GM18505 (cell line): ENCODE measurements around the gene WFS1.

Experiments
- ATAC-seq: cut with Tn5 transposase; IDR thresholded peaks from one replicate; pipeline ENCODE4 v1.9.1; 2021; ENCODE audit not compliant: unreplicated experiment
- POLR2A ChIP-seq: IDR thresholded peaks from 4 replicates; pipeline ENCODE4 v1.6.1; 2011; ENCODE audit warnings: borderline replicate concordance; ENCODE audit not compliant: insufficient read depth, insufficient read length; ENCODE audit errors: extremely low read depth

Gene WFS1

DNA sequence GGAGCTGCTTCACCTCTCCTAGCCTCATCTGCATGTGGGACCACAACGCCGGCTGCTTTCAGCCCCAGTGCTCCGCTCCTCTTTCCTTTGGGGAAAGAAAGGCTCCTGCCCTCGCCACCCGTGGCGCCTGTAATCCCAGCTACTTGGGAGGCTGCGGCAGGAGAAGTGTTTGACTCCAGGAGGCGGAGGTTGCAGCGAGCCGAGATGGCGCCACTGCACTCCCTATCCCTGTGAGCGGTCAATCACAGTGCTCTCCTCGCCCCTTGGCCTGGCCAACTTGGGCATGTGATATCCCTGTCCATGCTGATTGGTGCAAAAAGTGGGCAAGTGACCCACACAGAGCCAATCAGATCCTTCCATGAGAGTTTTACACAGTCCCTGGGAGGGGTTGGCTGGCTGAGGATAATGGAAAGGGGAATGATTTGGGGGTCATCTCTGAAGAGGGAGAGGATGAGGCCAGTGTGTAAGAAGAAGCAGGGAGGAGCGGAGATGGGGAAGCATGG lies 56.2 kb downstream of the WFS1 start:
- TF ChIP-seq POLR2A, result no peak
- no peak for ATAC-seq

- no peak for TF ChIP-seq POLR2A
- no peak for ATAC-seq
These were observed 56.8 kb downstream of the WFS1 start for GRCh38 chr4:6326312-6327060.

DNA sequence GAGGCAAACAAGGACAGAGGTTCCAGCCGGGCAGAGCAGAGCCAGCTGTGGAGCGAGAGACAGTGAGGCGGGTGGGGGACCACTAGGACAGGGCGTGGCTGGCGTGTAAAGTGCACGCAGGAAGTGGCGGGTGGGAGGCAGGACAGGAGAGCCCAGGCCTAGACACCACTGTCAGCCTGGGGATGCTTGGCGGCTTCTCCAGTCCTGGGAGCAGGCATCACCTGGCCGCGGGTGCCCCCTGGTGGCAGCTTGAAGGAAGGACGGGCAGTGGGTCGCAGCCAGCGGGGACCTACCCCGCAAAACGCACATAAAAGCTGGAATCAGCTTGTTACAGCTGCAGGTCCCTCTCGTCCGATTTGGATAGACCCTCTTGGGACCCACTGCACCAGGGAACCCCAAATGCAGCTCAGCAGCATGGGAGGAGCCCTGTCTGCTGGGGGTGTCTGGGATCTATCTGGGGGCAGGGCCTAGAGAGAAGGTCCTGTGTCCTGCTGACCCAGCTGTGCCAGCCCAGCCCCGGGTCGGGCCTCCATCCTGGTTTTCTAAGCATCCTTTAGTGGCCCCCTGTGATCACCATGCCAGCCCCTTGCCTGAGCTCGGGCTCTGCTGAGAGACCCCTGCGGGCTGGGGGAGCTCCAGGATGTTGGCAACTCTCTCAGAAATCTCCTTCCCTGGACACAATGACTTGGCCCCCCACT lies 57.7 kb downstream of the WFS1 start:
- no peak for ATAC-seq
- no peak for TF ChIP-seq POLR2A

GRCh38 chr4:6328526-6328925 lies 58.9 kb downstream of the WFS1 start:
- TF ChIP-seq POLR2A, result no peak
- no peak for ATAC-seq

DNA sequence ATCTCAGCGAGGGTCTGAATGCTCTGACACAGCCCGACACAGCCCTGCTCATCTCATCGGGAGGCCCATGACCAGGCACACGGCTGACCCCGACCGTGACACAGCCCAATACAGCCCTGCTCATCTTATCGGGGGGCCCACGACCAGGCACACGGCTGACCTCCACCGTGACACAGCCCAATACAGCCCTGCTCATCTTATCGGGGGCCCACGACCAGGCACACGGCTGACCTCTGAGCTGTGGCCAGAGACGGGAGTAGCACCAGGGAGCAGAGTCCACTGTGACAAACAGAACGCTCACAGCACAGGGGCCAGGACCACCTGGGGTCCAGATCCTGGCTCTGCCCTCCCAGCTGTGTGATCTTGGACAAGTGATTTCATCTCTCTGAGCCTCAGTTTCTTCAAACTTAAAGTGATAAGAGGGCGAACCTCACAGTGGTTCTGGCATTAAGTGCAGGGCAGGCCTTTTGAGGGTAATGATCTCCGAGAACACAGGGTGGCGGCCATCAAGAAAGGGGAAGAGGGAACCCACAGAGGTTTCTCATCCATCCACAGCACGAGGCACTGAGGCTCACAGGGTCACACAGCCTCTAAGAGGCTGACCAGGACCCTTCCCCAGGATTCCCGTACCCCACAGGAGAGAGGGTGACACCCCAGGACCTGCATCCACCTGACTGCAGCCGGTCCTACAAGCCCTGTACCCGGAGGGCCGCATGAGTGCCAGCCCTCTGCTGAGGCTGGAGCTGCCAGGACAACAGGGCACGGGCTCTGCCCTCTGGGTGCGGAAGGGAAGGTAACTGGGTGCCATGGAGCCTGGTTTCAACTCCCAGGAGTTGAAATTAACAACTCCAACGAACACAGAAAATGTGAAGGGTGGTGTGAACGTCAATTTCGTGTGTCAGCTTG lies 60.1 kb downstream of the WFS1 start:
- ATAC-seq, result no peak
- no peak for TF ChIP-seq POLR2A

DNA sequence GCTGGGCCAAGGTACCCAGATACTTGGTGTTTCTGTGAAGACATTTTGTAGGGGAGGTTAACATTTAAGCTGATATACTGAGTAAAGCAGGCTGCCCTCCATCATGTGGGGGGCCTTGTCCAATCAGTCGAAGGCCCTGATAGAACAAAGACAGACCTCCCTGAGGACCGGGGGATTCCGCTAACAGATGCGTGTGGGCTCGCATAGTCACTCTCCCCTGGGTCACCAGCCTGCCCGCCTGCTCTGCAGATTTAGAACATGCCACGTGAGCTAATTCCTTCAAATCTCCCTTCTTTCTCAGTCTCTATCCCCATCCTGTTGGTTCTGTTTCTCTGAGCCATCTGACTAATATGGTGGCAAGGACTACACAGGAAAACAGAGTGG lies 60.7 kb downstream of the WFS1 start:
- no peak for TF ChIP-seq POLR2A
- ATAC-seq, result no peak

- ATAC-seq, result no peak
- no peak for TF ChIP-seq POLR2A
These were observed 61.4 kb downstream of the WFS1 start for GRCh38 chr4:6331018-6331417.

DNA sequence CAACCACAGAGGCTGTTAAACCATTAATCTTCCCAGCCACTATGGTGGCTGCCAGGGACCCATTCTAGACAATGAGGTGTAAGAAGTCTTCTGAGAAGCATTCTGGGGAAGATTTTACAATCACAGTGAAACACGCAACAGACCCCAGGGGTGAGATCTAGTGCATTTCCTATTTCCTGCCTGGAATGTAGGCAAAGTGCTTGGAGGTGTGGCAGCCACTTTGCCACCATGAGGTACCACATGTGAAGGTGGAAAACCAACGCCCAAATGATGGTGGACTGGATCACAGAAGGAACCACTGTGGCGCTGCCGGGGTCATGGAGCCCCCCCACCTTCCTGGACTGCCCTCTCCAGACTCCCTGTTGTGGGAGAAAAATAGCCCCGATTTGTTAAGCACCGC lies 61.8 kb downstream of the WFS1 start:
- ATAC-seq, result no peak
- TF ChIP-seq POLR2A, result no peak

DNA sequence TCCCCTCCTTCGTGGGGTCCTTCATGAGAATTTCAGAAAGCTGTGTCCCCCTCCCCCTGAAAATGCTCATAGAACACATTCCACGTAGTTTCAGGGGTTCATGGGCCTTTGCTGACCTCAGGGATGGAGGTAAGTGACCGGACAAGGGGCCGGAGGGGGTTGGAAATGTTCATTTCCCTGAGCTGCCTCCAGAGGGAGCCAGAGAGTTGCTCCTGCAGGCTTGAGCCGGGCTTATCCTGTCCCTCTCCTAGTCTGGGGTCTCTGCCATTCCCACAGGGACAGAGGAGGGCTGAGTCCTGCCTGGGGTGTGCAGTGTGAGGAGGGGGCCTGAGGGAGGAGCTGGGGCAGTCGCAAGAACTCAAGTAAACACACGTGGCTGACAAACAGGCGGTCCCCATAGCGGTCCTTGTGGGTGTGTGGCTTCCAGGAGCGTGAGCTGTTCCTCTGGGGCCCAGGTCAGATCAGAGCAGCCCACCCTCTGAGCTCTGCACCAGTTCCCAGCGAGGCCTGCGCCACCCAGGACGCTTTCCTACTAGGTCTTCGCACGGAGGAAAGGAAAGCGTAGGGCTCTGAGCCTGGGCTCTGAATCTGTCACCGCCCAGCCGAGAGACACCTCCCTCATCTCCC lies 62.5 kb downstream of the WFS1 start:
- no peak for TF ChIP-seq POLR2A
- no peak for ATAC-seq

- no peak for ATAC-seq
These were observed 63.0 kb downstream of the WFS1 start for GRCh38 chr4:6332669-6333050.

GRCh38 chr4:6333301-6334202 lies 63.9 kb downstream of the WFS1 start:
- TF ChIP-seq POLR2A, result no peak
- no peak for ATAC-seq

More at GRCh38 chr4:6332669-6333050, 63.0 kb downstream of the WFS1 start:
- no peak for TF ChIP-seq POLR2A
